ENCODE results near the gene VWA3B.
"Not testable (repeated sequence)": the region's sequence is repeated elsewhere in the genome, so short reads cannot be mapped to it uniquely, and the experiment has no call there.

Gene VWA3B

DNA sequence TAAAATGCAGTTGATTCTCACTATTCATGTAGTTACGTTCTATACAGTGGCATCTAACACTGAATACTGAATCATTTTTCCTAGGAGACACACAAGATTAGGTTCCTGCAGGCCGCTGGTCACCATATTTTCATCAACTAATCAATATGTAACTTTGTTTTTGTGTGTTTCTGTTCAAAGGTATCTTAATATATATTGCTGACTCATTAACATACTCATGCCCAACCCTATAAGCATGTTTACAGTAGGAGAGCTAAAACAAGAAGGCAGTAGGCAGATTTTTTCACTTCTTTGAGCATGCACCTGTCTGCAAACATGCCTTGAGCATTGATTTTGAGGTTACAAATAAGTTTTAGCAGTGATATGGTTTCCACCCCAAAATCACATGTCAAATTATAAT is 229.0 kb downstream of the VWA3B start:
- no peak for DNase-seq
- no peak overlapping the region for H4K8ac ChIP-seq (ENCODE audit: low read depth, low read length)
- no peak overlapping the region for H2BK5ac ChIP-seq (ENCODE audit: low read length)
- H3K4me1 ChIP-seq (ENCODE audit: control insufficient read depth, low read depth, low read length) = peaks cover 2% of the 10 kb centered on the region
- H3K56ac ChIP-seq (ENCODE audit: low read length) = no peak overlapping the region
- H2BK15ac ChIP-seq (replicated peaks; ENCODE audit: low read depth) = no peak overlapping the region
- no peak overlapping the region for H3K4me2 ChIP-seq (ENCODE audit: low read length)
- no peaks in the 10 kb centered on the region for H3K27me3 ChIP-seq (ENCODE audit: insufficient read depth, low read length, poor library complexity)
- no CpG with 5 or more reads among the region's 2 CpGs for WGBS (ENCODE audit: extremely low coverage, insufficient coverage, low lambda C conversion rate)
- no peak overlapping the region for H4K5ac ChIP-seq (ENCODE audit: low read length)
- H3K79me1 ChIP-seq (ENCODE audit: low read length) = no peaks in the 10 kb centered on the region
- H2AK5ac ChIP-seq (ENCODE audit: low read length) = no peak overlapping the region
- no peak overlapping the region for H3K4me3 ChIP-seq (ENCODE audit: low read length)
- H3K9ac ChIP-seq (ENCODE audit: low read length) = no peak overlapping the region
- no peak overlapping the region for H3K27ac ChIP-seq (ENCODE audit: low read depth, low read length)
- H3K18ac ChIP-seq (ENCODE audit: low read length) = no peak overlapping the region
- no peak overlapping the region for H3K4ac ChIP-seq (ENCODE audit: low read depth, low read length)
- H3K79me2 ChIP-seq (ENCODE audit: control insufficient read depth, insufficient read depth, low read length) = no peaks in the 10 kb centered on the region
- H3K36me3 ChIP-seq (ENCODE audit: control insufficient read depth, insufficient read depth, low read length) = no peaks in the 10 kb centered on the region
- no peak overlapping the region for H2BK120ac ChIP-seq (ENCODE audit: low read depth, low read length)
- H3K23ac ChIP-seq (ENCODE audit: low read length) = no peak overlapping the region

DNA sequence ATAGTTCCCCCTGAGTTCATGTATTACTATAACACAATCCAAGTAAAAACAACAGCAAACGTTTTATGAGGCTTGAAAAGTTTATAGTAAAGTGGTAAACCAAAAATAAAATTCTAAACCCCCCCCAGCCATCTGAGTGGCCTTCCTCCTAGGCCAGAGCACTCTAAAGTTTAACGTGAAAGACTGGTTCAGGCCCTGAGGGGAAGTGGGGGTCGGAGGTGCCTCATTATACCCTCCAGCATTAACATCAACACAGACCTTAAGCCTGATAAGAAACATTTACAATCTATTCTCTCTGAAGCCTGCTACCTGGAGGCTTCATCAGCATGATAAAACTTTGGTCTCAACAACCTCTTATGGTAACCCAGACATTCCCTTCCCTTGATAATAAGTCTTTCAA is 230.2 kb downstream of the VWA3B start:
- Histone ChIP-seq H3K79me2 (ENCODE audit: control insufficient read depth, insufficient read depth, low read length) (no peaks in the 10 kb centered on the region), H3K36me3 (ENCODE audit: control insufficient read depth, insufficient read depth, low read length) (no peaks in the 10 kb centered on the region), H3K79me1 (ENCODE audit: low read length) (no peaks in the 10 kb centered on the region), H3K23ac (ENCODE audit: low read length) (no peak overlapping the region), H4K5ac (ENCODE audit: low read length) (no peak overlapping the region), H3K9ac (ENCODE audit: low read length) (no peak overlapping the region), H3K4me2 (ENCODE audit: low read length) (no peak overlapping the region), H3K4me1 (ENCODE audit: control insufficient read depth, low read depth, low read length) (peaks cover 2% of the 10 kb centered on the region), H3K4ac (ENCODE audit: low read depth, low read length) (no peak overlapping the region), H4K8ac (ENCODE audit: low read depth, low read length) (no peak overlapping the region), H2BK5ac (ENCODE audit: low read length) (no peak overlapping the region), H3K27ac (ENCODE audit: low read depth, low read length) (no peak overlapping the region), H2AK5ac (ENCODE audit: low read length) (no peak overlapping the region), H3K27me3 (ENCODE audit: insufficient read depth, low read length, poor library complexity) (no peaks in the 10 kb centered on the region), H3K18ac (ENCODE audit: low read length) (no peak overlapping the region), H2BK15ac (replicated peaks; ENCODE audit: low read depth) (no peak overlapping the region), H2BK120ac (ENCODE audit: low read depth, low read length) (no peak overlapping the region), H3K56ac (ENCODE audit: low read length) (no peak overlapping the region), H3K4me3 (ENCODE audit: low read length) (no peak overlapping the region)
- no CpG with 5 or more reads among the region's 3 CpGs for WGBS (ENCODE audit: extremely low coverage, insufficient coverage, low lambda C conversion rate)
- peak; percentile 32 for DNase-seq

DNA sequence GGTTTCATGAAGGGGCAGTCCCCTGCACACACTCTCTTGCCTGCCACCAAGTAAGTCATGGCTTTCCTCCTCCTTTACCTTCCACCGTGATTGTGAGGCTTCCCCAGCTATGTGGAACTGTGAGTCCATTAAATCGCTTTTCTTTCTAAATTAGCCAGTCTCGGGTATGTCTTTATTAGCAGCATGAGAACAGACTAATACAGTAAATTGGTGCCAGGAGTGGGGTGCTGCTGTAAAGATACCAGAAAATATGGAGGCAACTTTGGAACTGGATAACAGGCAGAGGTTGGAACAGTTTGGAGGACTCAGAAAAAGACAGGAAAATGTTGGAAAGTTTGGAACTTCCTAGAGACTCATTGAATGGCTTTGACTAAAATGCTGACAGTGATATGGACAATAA is 233.2 kb downstream of the VWA3B start:
- H3K9ac ChIP-seq (ENCODE audit: low read length); H3K36me3 ChIP-seq (ENCODE audit: control insufficient read depth, insufficient read depth, low read length); H3K27ac ChIP-seq (ENCODE audit: low read depth, low read length); H4K5ac ChIP-seq (ENCODE audit: low read length); H2BK120ac ChIP-seq (ENCODE audit: low read depth, low read length); H3K79me2 ChIP-seq (ENCODE audit: control insufficient read depth, insufficient read depth, low read length); H2BK5ac ChIP-seq (ENCODE audit: low read length); H2AK5ac ChIP-seq (ENCODE audit: low read length); H3K27me3 ChIP-seq (ENCODE audit: insufficient read depth, low read length, poor library complexity); H3K18ac ChIP-seq (ENCODE audit: low read length); H4K8ac ChIP-seq (ENCODE audit: low read depth, low read length); H3K4me3 ChIP-seq (ENCODE audit: low read length); DNase-seq; H2BK15ac ChIP-seq (replicated peaks; ENCODE audit: low read depth); H3K4me1 ChIP-seq (ENCODE audit: control insufficient read depth, low read depth, low read length); H3K4me2 ChIP-seq (ENCODE audit: low read length); H3K4ac ChIP-seq (ENCODE audit: low read depth, low read length); H3K56ac ChIP-seq (ENCODE audit: low read length); H3K79me1 ChIP-seq (ENCODE audit: low read length); H3K23ac ChIP-seq (ENCODE audit: low read length): not testable (repeated sequence)
- no CpG with 5 or more reads among the region's 3 CpGs for WGBS (ENCODE audit: extremely low coverage, insufficient coverage, low lambda C conversion rate)

DNA sequence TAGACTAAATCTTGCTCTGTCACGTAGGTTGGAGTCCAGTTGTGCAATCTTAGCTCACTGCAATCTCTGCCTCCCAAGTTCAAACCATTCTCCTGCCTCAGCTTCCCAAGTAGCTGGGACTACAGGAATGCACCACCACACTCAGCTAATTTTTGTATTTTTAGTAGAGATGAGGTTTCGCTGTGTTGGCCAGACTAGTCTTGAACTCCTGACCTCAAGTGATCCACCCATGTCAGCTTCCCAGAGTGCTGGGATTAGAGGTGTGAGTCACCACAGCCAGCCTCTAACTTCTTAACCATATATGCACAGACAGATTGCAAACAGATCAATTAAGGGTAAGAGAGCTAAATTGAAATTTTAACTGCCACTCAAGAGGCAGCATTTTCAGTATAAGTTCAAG is 237.2 kb downstream of the VWA3B start:
- DNase-seq = no peak
- Histone ChIP-seq H3K4me3 (ENCODE audit: low read length) (no peak overlapping the region), H2BK5ac (ENCODE audit: low read length) (no peak overlapping the region), H2AK5ac (ENCODE audit: low read length) (no peak overlapping the region), H3K79me2 (ENCODE audit: control insufficient read depth, insufficient read depth, low read length) (no peaks in the 10 kb centered on the region), H4K5ac (ENCODE audit: low read length) (no peak overlapping the region), H3K4ac (ENCODE audit: low read depth, low read length) (no peak overlapping the region), H3K27me3 (ENCODE audit: insufficient read depth, low read length, poor library complexity) (no peaks in the 10 kb centered on the region), H3K4me2 (ENCODE audit: low read length) (no peak overlapping the region), H2BK15ac (replicated peaks; ENCODE audit: low read depth) (no peak overlapping the region), H3K18ac (ENCODE audit: low read length) (no peak overlapping the region), H3K23ac (ENCODE audit: low read length) (no peak overlapping the region), H2BK120ac (ENCODE audit: low read depth, low read length) (no peak overlapping the region), H3K79me1 (ENCODE audit: low read length) (no peaks in the 10 kb centered on the region), H3K4me1 (ENCODE audit: control insufficient read depth, low read depth, low read length) (no peaks in the 10 kb centered on the region), H3K56ac (ENCODE audit: low read length) (no peak overlapping the region), H3K27ac (ENCODE audit: low read depth, low read length) (no peak overlapping the region), H3K36me3 (ENCODE audit: control insufficient read depth, insufficient read depth, low read length) (no peaks in the 10 kb centered on the region), H4K8ac (ENCODE audit: low read depth, low read length) (no peak overlapping the region), H3K9ac (ENCODE audit: low read length) (no peak overlapping the region)
- WGBS (ENCODE audit: extremely low coverage, insufficient coverage, low lambda C conversion rate) = no CpG with 5 or more reads among the region's 2 CpGs

DNA sequence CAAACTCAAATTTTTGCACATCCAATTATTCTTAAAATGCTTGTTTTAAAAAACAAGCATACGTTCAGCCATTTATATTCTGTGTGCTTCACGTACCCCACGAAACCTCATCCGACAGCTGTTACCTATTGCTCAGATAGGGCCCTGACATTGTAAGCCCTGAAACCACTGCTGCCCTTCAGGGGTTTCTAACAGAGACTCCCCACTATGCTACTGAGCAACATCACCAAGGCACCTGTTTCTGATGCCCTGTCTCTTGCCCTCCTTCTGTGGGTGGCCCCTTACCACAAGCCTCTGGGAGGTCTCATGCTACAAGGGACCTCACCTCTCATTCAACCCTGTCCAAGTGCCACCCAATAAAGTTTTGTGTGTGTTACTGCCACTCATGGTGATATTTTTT is 240.8 kb downstream of the VWA3B start:
- Histone ChIP-seq H2BK15ac (replicated peaks; ENCODE audit: low read depth) (no peak overlapping the region), H4K5ac (ENCODE audit: low read length) (no peak overlapping the region), H3K4ac (ENCODE audit: low read depth, low read length) (no peak overlapping the region), H2BK5ac (ENCODE audit: low read length) (no peak overlapping the region), H4K8ac (ENCODE audit: low read depth, low read length) (no peak overlapping the region), H2AK5ac (ENCODE audit: low read length) (no peak overlapping the region), H3K56ac (ENCODE audit: low read length) (no peak overlapping the region), H3K4me1 (ENCODE audit: control insufficient read depth, low read depth, low read length) (no peaks in the 10 kb centered on the region), H3K4me3 (ENCODE audit: low read length) (no peak overlapping the region), H3K23ac (ENCODE audit: low read length) (no peak overlapping the region), H3K79me2 (ENCODE audit: control insufficient read depth, insufficient read depth, low read length) (no peaks in the 10 kb centered on the region), H3K9ac (ENCODE audit: low read length) (no peak overlapping the region), H3K36me3 (ENCODE audit: control insufficient read depth, insufficient read depth, low read length) (no peaks in the 10 kb centered on the region), H3K27ac (ENCODE audit: low read depth, low read length) (no peak overlapping the region), H3K18ac (ENCODE audit: low read length) (no peak overlapping the region), H3K4me2 (ENCODE audit: low read length) (no peak overlapping the region), H3K79me1 (ENCODE audit: low read length) (no peaks in the 10 kb centered on the region), H3K27me3 (ENCODE audit: insufficient read depth, low read length, poor library complexity) (no peaks in the 10 kb centered on the region), H2BK120ac (ENCODE audit: low read depth, low read length) (no peak overlapping the region)
- no peak for DNase-seq
- WGBS (ENCODE audit: extremely low coverage, insufficient coverage, low lambda C conversion rate) = no CpG with 5 or more reads among the region's 4 CpGs

DNA sequence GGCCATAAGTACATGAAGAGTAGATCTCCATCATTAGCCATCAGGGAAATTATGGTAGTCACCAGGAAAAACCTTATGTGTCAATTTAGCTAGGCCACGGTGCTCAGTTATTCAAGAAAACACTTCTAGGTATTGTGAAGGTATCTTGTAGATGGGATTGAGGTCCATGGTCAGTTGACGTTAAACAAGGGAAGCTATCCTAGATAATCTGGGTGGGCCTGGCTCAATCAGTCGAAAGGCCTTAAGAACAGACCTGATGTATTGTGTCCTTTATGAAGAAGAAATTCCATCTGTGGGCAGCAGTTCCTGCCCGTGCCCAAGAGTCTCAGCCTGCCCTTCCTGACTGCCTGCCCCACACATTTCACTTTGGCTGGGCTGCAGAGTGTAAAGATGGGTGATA is 242.6 kb downstream of the VWA3B start:
- H2AK5ac ChIP-seq (ENCODE audit: low read length) = no peak overlapping the region
- WGBS (ENCODE audit: extremely low coverage, insufficient coverage, low lambda C conversion rate) = no CpG with 5 or more reads among the region's 4 CpGs
- no peak overlapping the region for H3K4me3 ChIP-seq (ENCODE audit: low read length)
- H3K4ac ChIP-seq (ENCODE audit: low read depth, low read length) = no peak overlapping the region
- H2BK120ac ChIP-seq (ENCODE audit: low read depth, low read length) = no peak overlapping the region
- no peak overlapping the region for H3K27ac ChIP-seq (ENCODE audit: low read depth, low read length)
- no peak overlapping the region for H2BK5ac ChIP-seq (ENCODE audit: low read length)
- H3K79me2 ChIP-seq (ENCODE audit: control insufficient read depth, insufficient read depth, low read length) = no peaks in the 10 kb centered on the region
- peaks cover 8% of the 10 kb centered on the region for H3K4me1 ChIP-seq (ENCODE audit: control insufficient read depth, low read depth, low read length)
- H4K5ac ChIP-seq (ENCODE audit: low read length) = no peak overlapping the region
- no peak overlapping the region for H3K9ac ChIP-seq (ENCODE audit: low read length)
- no peaks in the 10 kb centered on the region for H3K27me3 ChIP-seq (ENCODE audit: insufficient read depth, low read length, poor library complexity)
- no peak for DNase-seq
- no peaks in the 10 kb centered on the region for H3K36me3 ChIP-seq (ENCODE audit: control insufficient read depth, insufficient read depth, low read length)
- no peak overlapping the region for H3K4me2 ChIP-seq (ENCODE audit: low read length)
- no peak overlapping the region for H2BK15ac ChIP-seq (replicated peaks; ENCODE audit: low read depth)
- H3K18ac ChIP-seq (ENCODE audit: low read length) = no peak overlapping the region
- no peak overlapping the region for H4K8ac ChIP-seq (ENCODE audit: low read depth, low read length)
- no peak overlapping the region for H3K23ac ChIP-seq (ENCODE audit: low read length)
- H3K56ac ChIP-seq (ENCODE audit: low read length) = no peak overlapping the region
- H3K79me1 ChIP-seq (ENCODE audit: low read length) = no peaks in the 10 kb centered on the region
